Activated effector memory CD4-positive, alpha-beta T cell treated with Interleukin-2 at 50 U/mL for 16 hours (primary cell): ENCODE measurements around the gene GASK1A.

Experiments used
- DNase-seq: peaks from one replicate; pipeline ENCODE4 v3.0.0-alpha.2; 2020

Gene GASK1A

GRCh38 chr3:42983927-42984326 is 4.8 kb downstream of the GASK1A start:
- no peak for DNase-seq

GRCh38 chr3:42984701-42985100 is 5.6 kb downstream of the GASK1A start:
- no peak for DNase-seq

GRCh38 chr3:42988097-42988496 is 9.0 kb downstream of the GASK1A start:
- no peak for DNase-seq

- DNase-seq, result no peak
Observed at GRCh38 chr3:42988566-42988965, 9.5 kb downstream of the GASK1A start.

GRCh38 chr3:42991341-42992315 is 12.5 kb downstream of the GASK1A start:
- DNase-seq, result no peak

- no peak for DNase-seq
Observed at GRCh38 chr3:42994595-42994994, 15.5 kb downstream of the GASK1A start.

GRCh38 chr3:42996021-42996420 is 16.9 kb downstream of the GASK1A start:
- DNase-seq, result no peak

- DNase-seq, result no peak
Observed at GRCh38 chr3:42996633-42997075, 17.5 kb downstream of the GASK1A start.

GRCh38 chr3:42999212-42999611 is 20.1 kb downstream of the GASK1A start:
- no peak for DNase-seq

- no peak for DNase-seq
Observed at GRCh38 chr3:42999632-43000031, 20.5 kb downstream of the GASK1A start.

GRCh38 chr3:43000387-43000786 is 21.3 kb downstream of the GASK1A start:
- DNase-seq, result no peak

- no peak for DNase-seq
Observed at GRCh38 chr3:43001094-43001553, 22.0 kb downstream of the GASK1A start.

GRCh38 chr3:43001556-43002121 is 22.5 kb downstream of the GASK1A start:
- no peak for DNase-seq

- no peak for DNase-seq
Observed at GRCh38 chr3:43004282-43004681, 25.2 kb downstream of the GASK1A start.

- DNase-seq, result no peak
Observed at GRCh38 chr3:43005253-43005652, 26.1 kb downstream of the GASK1A start.

- DNase-seq, result no peak
Observed at GRCh38 chr3:43005981-43006380, 26.9 kb downstream of the GASK1A start.

- no peak for DNase-seq
Observed at GRCh38 chr3:43006825-43007224, 27.7 kb downstream of the GASK1A start.

GRCh38 chr3:43009547-43009946 is 30.4 kb downstream of the GASK1A start:
- DNase-seq, result no peak

GRCh38 chr3:43010638-43011037 is 31.5 kb downstream of the GASK1A start:
- no peak for DNase-seq

- DNase-seq, result no peak
Observed at GRCh38 chr3:43011638-43012037, 32.5 kb downstream of the GASK1A start.

GRCh38 chr3:43012174-43012573 is 33.1 kb downstream of the GASK1A start:
- no peak for DNase-seq

GRCh38 chr3:43013256-43013655 is 34.1 kb downstream of the GASK1A start:
- DNase-seq, result no peak

- no peak for DNase-seq
Observed at GRCh38 chr3:43013743-43014155, 34.6 kb downstream of the GASK1A start.

GRCh38 chr3:43014241-43014640 is 35.1 kb downstream of the GASK1A start:
- no peak for DNase-seq
